Measurements from ENCODE around the gene TRIM43B. TPM values are rescaled to one million over a fixed set of nuclear protein-coding genes. Genes with fewer than 3 reads are reported as not detected.
"Not testable (repeated sequence)": the region's sequence is repeated elsewhere in the genome, so short reads cannot be mapped to it uniquely, and the experiment has no call there.

The TRIM43B gene
- total and polyA plus RNA-seq, 9 donors = not detected

GRCh38 chr2:95434507-95435076 is 50.0 kb downstream of the TRIM43B start:
- not testable (repeated sequence) for DNase-seq; H3K9me3 ChIP-seq (replicated peaks; ENCODE audit: control insufficient read depth, low read depth, low read length); H3K27me3 ChIP-seq (ENCODE audit: control insufficient read depth, insufficient read depth, low read length); H3K4me1 ChIP-seq (ENCODE audit: control insufficient read depth, insufficient read depth, low read length); H3K36me3 ChIP-seq (ENCODE audit: control insufficient read depth, insufficient read depth, low read length); H3K27ac ChIP-seq (ENCODE audit: low read length); H3K4me3 ChIP-seq (ENCODE audit: low read length)
- no CpG with 5 or more reads among the region's 3 CpGs for WGBS (ENCODE audit: insufficient coverage)

- H3K27ac ChIP-seq (ENCODE audit: low read length); H3K9me3 ChIP-seq (replicated peaks; ENCODE audit: control insufficient read depth, low read depth, low read length); H3K4me1 ChIP-seq (ENCODE audit: control insufficient read depth, insufficient read depth, low read length); H3K4me3 ChIP-seq (ENCODE audit: low read length); H3K27me3 ChIP-seq (ENCODE audit: control insufficient read depth, insufficient read depth, low read length); DNase-seq; H3K36me3 ChIP-seq (ENCODE audit: control insufficient read depth, insufficient read depth, low read length): not testable (repeated sequence)
- no CpG with 5 or more reads among the region's 2 CpGs for WGBS (ENCODE audit: insufficient coverage)
Measured at GRCh38 chr2:95433973-95434372, 50.6 kb downstream of the TRIM43B start.

- not testable (repeated sequence) for H3K36me3 ChIP-seq (ENCODE audit: control insufficient read depth, insufficient read depth, low read length); H3K4me1 ChIP-seq (ENCODE audit: control insufficient read depth, insufficient read depth, low read length); H3K4me3 ChIP-seq (ENCODE audit: low read length); H3K9me3 ChIP-seq (replicated peaks; ENCODE audit: control insufficient read depth, low read depth, low read length); H3K27me3 ChIP-seq (ENCODE audit: control insufficient read depth, insufficient read depth, low read length); H3K27ac ChIP-seq (ENCODE audit: low read length); DNase-seq
- WGBS (ENCODE audit: insufficient coverage) = no CpG with 5 or more reads among the region's 4 CpGs
Measured at GRCh38 chr2:95433373-95433772, 51.2 kb downstream of the TRIM43B start.

- DNase-seq; H3K27ac ChIP-seq (ENCODE audit: low read length); H3K4me1 ChIP-seq (ENCODE audit: control insufficient read depth, insufficient read depth, low read length); H3K27me3 ChIP-seq (ENCODE audit: control insufficient read depth, insufficient read depth, low read length); H3K36me3 ChIP-seq (ENCODE audit: control insufficient read depth, insufficient read depth, low read length); H3K9me3 ChIP-seq (replicated peaks; ENCODE audit: control insufficient read depth, low read depth, low read length); H3K4me3 ChIP-seq (ENCODE audit: low read length): not testable (repeated sequence)
- no CpG with 5 or more reads among the region's 8 CpGs for WGBS (ENCODE audit: insufficient coverage)
Measured at GRCh38 chr2:95429748-95430467, 54.6 kb downstream of the TRIM43B start.

- not testable (repeated sequence) for DNase-seq; H3K36me3 ChIP-seq (ENCODE audit: control insufficient read depth, insufficient read depth, low read length); H3K9me3 ChIP-seq (replicated peaks; ENCODE audit: control insufficient read depth, low read depth, low read length); H3K4me1 ChIP-seq (ENCODE audit: control insufficient read depth, insufficient read depth, low read length); H3K27ac ChIP-seq (ENCODE audit: low read length); H3K27me3 ChIP-seq (ENCODE audit: control insufficient read depth, insufficient read depth, low read length); H3K4me3 ChIP-seq (ENCODE audit: low read length)
- no CpG with 5 or more reads among the region's 30 CpGs for WGBS (ENCODE audit: insufficient coverage)
Measured at GRCh38 chr2:95427196-95427867, 57.2 kb downstream of the TRIM43B start.

Other genes with a start within 250 kb of the TRIM43B start
- gene PROM2, start 210.3 kb downstream of the TRIM43B start, total RNA-seq = 0.66 TPM
- gene PROM2, start 210.3 kb downstream of the TRIM43B start, polyA plus RNA-seq (ENCODE audit: insufficient read depth in 1 of 8, insufficient read length in 8 of 8, low replicate concordance in 1 of 8) = 1 to 10 TPM in 4 of 8 donors, under 1 TPM in 4; 0.37 to 2.5 (median 0.91) TPM
- 5.8 TPM for gene KCNIP3, start 187.4 kb downstream of the TRIM43B start, total RNA-seq
- 1 to 10 TPM; 5.5 to 8.9 (median 7.2) TPM for gene KCNIP3, start 187.4 kb downstream of the TRIM43B start, polyA plus RNA-seq (ENCODE audit: insufficient read depth in 1 of 8, insufficient read length in 8 of 8, low replicate concordance in 1 of 8)
- gene FAHD2A, start 82.0 kb downstream of the TRIM43B start, total RNA-seq = 18.5 TPM
- 10 to 100 TPM; 17.3 to 26.1 (median 21.0) TPM for gene FAHD2A, start 82.0 kb downstream of the TRIM43B start, polyA plus RNA-seq (ENCODE audit: insufficient read depth in 1 of 8, insufficient read length in 8 of 8, low replicate concordance in 1 of 8)
- gene TRIM43, start 107.2 kb upstream of the TRIM43B start, total RNA-seq = not detected
- not detected for gene TRIM43, start 107.2 kb upstream of the TRIM43B start, polyA plus RNA-seq (ENCODE audit: insufficient read depth in 1 of 8, insufficient read length in 8 of 8, low replicate concordance in 1 of 8)